ENCODE data around the gene ISM1.
"Not testable (repeated sequence)": the region's sequence is repeated elsewhere in the genome, so short reads cannot be mapped to it uniquely, and the experiment has no call there.

Gene ISM1

DNA sequence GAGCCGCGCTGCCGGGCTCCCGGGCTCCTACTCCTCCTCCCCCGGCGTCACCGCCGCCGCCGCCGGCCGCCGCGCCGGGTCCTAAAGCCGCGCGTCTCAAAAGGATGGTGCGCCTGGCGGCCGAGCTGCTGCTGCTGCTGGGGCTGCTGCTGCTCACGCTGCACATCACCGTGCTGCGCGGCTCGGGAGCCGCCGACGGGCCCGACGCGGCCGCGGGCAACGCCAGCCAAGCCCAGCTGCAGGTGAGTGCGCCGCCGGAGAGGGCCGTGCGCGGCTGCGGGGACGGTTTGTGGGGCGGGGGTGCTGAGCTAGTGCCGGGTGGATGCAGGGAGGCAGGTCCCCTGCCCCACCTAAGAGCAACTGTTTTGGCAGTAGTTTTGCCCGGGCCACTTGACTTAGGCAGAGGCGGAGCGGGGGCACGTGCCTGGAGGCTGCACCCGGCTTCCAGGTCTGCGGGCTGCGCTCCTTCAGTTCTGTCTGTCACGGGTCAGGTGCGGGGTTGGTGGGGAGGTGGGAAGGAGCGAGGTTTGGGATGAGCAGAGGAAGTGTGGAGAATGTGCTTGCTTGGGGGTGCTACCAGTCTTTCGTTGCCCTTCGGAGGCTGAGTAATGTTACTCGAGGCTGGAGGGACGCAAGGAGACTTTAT lies 722 bp downstream of the ISM1 start:
- DNase-seq = peak; percentile 56

GRCh38 chr20:13222319-13222716 lies 1.2 kb downstream of the ISM1 start:
- no peak for DNase-seq

GRCh38 chr20:13223736-13224520 lies 2.9 kb downstream of the ISM1 start:
- DNase-seq = no peak

DNA sequence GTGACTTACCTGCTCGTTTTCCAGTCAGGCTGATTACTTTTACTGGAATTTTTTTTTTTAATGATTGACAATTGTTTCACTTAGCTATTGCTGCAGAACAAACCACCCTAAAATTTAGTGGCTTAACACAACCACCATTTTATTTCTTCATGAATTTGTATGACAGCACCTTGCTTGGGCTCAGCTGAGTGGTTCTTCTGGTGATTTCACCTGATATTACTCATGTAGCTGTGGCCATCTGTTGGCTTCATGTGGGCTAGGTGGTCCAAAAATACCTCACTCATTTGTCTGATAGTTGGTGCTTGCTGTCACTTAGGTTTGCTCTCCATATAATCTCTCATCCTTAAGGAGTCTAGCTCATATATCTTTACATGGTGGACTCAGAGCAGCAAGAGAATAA lies 5.3 kb downstream of the ISM1 start:
- no peak for DNase-seq

DNA sequence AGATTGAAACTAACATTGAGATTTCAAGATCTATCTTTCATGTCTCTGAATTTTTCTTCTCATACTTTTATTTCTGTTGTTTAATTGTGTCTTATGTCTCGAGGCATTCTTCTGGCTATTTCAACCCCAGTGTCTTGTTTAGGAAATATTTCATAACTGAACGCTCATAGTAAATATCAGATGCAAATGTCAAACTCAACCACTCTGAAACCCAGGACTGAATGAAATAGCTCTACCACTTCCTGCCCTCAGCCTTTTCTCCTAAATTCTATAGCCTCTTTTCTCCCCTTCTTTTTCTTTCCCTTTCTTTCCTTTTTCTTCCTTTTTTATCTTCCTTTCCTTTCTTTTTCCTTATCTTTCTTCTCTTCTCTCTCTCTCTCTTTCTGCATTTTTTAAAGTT lies 7.7 kb downstream of the ISM1 start:
- DNase-seq = no peak

DNA sequence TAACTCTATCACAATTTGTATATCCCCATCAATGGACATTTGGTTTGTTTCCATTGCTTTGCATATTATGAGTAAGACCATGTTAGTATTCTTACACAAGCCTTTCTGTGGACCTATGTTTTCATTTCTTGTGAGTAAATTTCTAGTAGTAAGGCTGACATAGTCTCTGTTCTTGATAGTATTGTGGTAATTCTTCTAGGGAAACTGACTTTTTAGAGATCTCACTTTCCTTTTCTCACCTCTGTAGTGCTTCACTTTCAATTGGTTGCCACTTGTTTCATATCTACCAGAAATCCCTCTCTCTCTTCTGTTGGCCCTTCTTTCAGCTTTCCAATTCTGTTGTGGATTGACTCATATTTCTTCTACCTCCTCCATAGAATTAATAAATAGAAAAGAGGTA lies 8.5 kb downstream of the ISM1 start:
- peak; percentile 37 for DNase-seq

DNA sequence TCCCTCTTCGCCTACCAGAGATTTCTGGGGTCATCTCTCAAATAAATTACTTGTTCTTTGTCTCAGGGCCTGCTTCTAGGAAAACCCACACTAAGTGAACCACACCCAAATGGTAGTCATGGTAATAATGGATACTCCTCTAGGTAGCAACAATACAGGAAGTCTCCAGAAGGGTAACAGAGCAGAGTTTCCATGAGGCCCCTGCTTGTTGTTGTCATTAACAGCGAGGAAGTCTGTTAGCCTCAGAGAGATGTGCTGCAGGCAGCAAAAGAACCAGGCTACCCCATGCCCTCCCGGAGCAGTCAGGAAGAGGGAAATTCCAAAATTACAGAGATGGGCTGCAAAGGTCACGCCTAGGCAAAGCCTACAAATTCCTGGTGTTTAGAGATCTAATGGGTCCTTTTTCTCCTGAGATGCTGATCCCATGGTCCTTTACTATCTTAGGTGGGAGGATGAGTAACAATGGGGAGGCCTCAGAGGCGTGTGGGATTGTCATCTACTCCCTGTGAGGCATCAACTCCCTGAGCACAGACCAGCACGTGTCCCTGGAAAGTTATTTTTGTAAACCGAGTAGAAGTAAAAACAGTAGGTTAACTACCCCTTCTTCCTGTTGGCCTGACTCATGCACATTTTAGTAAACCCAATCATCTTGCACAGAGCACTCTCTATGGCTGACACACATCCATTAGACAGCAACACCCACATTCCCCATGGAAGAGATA lies 10.1 kb downstream of the ISM1 start:
- peak; percentile 17 for DNase-seq

DNA sequence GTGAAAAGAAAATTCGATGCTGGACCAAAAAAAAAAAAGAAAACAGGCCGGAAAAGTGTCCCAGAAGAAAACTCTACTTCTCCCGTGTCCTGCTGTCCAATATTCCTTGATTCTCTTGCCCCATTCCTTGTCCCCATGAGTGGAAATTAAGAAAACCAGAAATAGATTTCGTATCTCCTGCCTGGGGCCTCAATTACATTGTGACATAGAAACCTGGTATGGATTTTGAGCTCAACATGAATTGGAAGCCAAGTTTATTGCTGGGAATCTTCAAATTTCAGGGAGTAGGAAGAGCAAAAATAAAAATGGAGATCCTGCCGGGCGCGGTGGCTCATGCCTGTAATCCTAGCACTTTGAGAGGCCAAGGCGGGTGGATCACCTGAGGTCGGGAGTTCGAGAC lies 11.9 kb downstream of the ISM1 start:
- no peak for DNase-seq

- DNase-seq = no peak
Observed at GRCh38 chr20:13234961-13235360, 13.9 kb downstream of the ISM1 start.

DNA sequence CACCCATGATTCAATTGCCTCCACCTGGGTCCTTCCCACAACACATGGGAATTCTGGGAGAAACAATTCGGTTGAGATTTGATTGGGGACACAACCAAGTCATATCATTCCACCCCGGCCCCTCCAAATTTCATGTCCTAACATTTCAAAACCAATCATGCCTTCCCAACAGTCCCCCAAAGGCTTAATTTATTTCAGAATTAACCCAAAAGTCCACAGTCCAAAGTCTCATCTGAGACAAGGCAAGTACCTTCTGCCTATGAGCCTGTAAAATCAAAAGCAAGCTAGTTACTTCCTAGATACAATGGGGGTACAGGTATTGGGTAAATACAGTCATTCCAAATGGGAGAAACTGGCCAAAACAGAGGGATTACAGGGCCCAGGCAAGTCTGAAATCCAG lies 15.3 kb downstream of the ISM1 start:
- not testable (repeated sequence) for DNase-seq

DNA sequence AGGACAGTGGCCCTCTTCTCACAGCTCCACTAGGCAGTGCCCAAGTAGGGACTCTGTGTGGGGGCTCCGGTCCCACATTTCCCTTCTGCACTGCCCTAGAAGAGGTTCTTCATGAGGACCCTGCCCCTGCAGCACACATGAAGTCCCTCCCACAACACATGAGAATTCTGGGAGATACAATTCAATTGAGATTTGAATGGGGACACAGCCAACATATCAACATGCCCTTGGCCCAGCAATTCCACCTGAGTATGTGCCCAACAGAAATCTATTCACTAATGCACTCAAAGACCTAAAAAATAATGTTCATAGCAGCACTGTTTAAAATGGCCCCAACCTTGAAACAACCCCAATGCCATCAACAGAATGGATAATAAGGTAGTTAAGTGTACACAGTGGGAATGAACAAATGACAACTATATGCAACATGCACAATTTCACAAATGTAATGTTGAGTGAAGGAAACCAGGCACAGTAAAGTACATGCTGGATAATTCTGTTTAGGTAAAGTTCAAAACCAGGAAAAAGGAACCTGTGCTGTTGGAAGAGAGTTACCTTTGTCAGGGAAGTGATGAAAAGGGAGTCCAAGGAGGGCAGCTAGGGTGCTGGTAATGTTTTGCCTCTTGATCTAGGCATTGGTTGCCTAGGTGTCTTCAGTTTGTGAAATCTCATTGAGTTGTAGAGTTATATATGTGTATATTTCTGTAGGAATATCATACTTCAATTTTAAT lies 16.1 kb downstream of the ISM1 start:
- DNase-seq = no peak

- no peak for DNase-seq
Observed at GRCh38 chr20:13238001-13238653, 17.1 kb downstream of the ISM1 start.

- DNase-seq = no peak
Observed at GRCh38 chr20:13243826-13244376, 22.8 kb downstream of the ISM1 start.

DNA sequence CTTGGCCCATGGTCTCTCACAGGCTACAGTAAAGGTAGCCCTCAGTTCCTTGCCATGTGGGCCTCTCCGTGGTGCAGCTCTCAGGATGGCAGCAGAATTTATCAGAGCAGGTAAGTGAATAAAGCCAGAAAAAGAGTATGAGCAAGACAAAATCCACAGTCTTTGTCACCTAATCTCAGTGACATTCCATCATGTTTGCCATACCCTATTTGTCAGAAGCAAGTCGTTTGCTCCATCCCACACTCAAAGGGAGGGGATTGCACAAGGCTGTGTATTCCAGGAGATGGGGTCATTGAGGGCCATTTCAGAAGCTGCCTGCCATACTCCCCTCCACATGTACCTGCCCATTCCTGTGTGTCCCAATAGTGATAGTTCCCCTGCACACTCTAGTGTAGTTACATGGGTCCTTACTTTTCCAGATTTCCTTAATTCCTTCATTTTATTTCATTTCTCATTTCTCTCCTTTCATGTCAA lies 24.2 kb downstream of the ISM1 start:
- no peak for DNase-seq

GRCh38 chr20:13249118-13249797 lies 28.2 kb downstream of the ISM1 start:
- DNase-seq = no peak

GRCh38 chr20:13249798-13250170 lies 28.7 kb downstream of the ISM1 start:
- no peak for DNase-seq

GRCh38 chr20:13250251-13250650 lies 29.2 kb downstream of the ISM1 start:
- no peak for DNase-seq

- DNase-seq = no peak
Observed at GRCh38 chr20:13251106-13251903, 30.2 kb downstream of the ISM1 start.

DNA sequence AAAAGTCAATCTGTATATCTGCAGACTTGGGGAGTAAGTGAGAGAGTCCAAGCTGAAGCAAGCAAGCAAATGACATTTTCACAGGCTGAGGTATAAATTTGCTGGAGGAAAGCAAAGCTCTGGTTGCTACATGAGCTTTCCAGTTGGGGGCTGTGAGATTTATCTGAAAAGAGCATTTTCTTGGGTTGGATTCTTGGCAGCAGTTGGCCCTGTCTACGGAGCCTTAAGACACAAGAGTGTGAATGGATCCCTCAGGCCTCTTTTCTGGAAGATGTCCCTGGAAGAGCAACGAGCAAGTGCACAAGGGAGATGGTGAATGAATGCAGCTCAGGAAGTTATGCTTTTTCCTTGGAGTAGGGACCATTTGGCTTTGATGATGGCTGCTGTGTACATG lies 30.8 kb downstream of the ISM1 start:
- DNase-seq = no peak

- DNase-seq = no peak
Observed at GRCh38 chr20:13255356-13255755, 34.3 kb downstream of the ISM1 start.

GRCh38 chr20:13256606-13257005 lies 35.5 kb downstream of the ISM1 start:
- no peak for DNase-seq

Measured in activated CD4-positive, alpha-beta T cell treated with anti-CD3 and anti-CD28 coated beads, Interleukin-2, amount 50 U/mL, for 16 hours (primary cell).